ENCODE data around the gene DEFB129.

DNA sequence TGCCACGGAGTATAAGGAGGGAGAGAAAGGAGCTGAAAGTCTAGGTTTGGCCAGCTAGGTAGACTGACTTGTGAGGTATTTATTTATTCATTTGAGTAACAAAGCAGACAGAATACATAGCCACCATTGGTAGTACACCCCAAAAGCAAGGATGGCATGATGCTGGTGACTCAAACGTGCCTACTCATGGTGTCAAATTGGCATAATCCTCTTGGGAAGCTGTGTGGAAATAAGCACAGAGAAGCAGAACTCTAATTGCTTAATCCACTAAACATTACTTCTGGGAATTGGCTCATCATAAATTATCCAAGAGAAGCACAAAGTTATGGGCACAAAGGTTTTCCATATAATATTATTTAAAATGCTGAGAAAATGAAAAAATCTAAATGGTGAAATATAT, 32.9 kb downstream of the DEFB129 start:
- TF ChIP-seq, protein P1, sequence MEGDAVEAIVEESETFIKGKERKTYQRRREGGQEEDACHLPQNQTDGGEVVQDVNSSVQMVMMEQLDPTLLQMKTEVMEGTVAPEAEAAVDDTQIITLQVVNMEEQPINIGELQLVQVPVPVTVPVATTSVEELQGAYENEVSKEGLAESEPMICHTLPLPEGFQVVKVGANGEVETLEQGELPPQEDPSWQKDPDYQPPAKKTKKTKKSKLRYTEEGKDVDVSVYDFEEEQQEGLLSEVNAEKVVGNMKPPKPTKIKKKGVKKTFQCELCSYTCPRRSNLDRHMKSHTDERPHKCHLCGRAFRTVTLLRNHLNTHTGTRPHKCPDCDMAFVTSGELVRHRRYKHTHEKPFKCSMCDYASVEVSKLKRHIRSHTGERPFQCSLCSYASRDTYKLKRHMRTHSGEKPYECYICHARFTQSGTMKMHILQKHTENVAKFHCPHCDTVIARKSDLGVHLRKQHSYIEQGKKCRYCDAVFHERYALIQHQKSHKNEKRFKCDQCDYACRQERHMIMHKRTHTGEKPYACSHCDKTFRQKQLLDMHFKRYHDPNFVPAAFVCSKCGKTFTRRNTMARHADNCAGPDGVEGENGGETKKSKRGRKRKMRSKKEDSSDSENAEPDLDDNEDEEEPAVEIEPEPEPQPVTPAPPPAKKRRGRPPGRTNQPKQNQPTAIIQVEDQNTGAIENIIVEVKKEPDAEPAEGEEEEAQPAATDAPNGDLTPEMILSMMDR (IDR thresholded peaks at IDR 0.05; ENCODE audit: low read length), result no peak
- no peak for TF ChIP-seq EZH2 (optimal IDR thresholded peaks at IDR 0.05; ENCODE audit: low read depth, low read length)

All from MM.1S (cell line).